Progenitor cell of endocrine pancreas (in vitro differentiated cells): ENCODE results near the gene SNX14. TPM values are rescaled to one million over a fixed set of nuclear protein-coding genes. Genes with fewer than 3 reads are reported as not detected.
"Not testable (repeated sequence)": the region's sequence is repeated elsewhere in the genome, so short reads cannot be mapped to it uniquely, and the experiment has no call there.

Experiments used
- DNase-seq: peaks from one replicate; pipeline ENCODE4 v3.0.0; 2021; ENCODE audit warnings: low spot score; ENCODE audit not compliant: unreplicated experiment
- H3K27ac Mint-ChIP-seq: 2 replicates; pipeline ENCODE4 v1.8.0; 2021; ENCODE audit warnings: mild to moderate bottlenecking, moderate library complexity, mixed read lengths
- H3K27me3 Mint-ChIP-seq: 2 replicates; pipeline ENCODE4 v1.8.0; 2021; ENCODE audit warnings: mixed read lengths
- H3K36me3 Mint-ChIP-seq: 2 replicates; pipeline ENCODE4 v1.8.0; 2022; ENCODE audit warnings: mixed read lengths; ENCODE audit not compliant: insufficient read depth
- H3K4me1 Mint-ChIP-seq: 2 replicates; pipeline ENCODE4 v1.8.0; 2021; ENCODE audit warnings: low read depth, mixed read lengths
- H3K4me3 Mint-ChIP-seq: 2 replicates; pipeline ENCODE4 v1.8.0; 2021; ENCODE audit warnings: low read depth, mild to moderate bottlenecking, moderate library complexity, mixed read lengths
- H3K9me3 Mint-ChIP-seq: 2 replicates; pipeline ENCODE4 v1.8.0; 2021; ENCODE audit warnings: low read depth, mixed read lengths
- CTCF ChIP-seq: fragments of 200-600 bp; sonication (generic); IDR thresholded peaks from one replicate; pipeline ENCODE4 v1.5.0; 2021; ENCODE audit warnings: antibody characterized with exemption, mild to moderate bottlenecking; ENCODE audit not compliant: unreplicated experiment
- total RNA-seq: library from RNA; stranded (reverse); gene quantifications from 2 replicates; pipeline ENCODE4 v1.2.1, GENCODE V29; 2021

Gene SNX14
- total RNA-seq, 1 donor from 2014 or later, result 88.3 TPM

- peaks cover 5% of the 10 kb centered on the region for H3K9me3 Mint-ChIP-seq
- peaks cover 11% of the 10 kb centered on the region for H3K4me1 Mint-ChIP-seq
- DNase-seq, result no peak
- no peaks in the 10 kb centered on the region for H3K27me3 Mint-ChIP-seq
- peak overlapping the region; percentile 99 for H3K27ac Mint-ChIP-seq
- peaks cover 16% of the 10 kb centered on the region for H3K36me3 Mint-ChIP-seq
- H3K4me3 Mint-ChIP-seq, result peak overlapping the region; percentile 91
- no peak for TF ChIP-seq CTCF
These were observed 706 bp upstream of the SNX14 start for GRCh38 chr6:85594197-85594930.

- peaks cover 20% of the 10 kb centered on the region for H3K36me3 Mint-ChIP-seq
- peaks cover 5% of the 10 kb centered on the region for H3K9me3 Mint-ChIP-seq
- TF ChIP-seq CTCF, result no peak
- DNase-seq, result no peak
- peaks cover 11% of the 10 kb centered on the region for H3K4me1 Mint-ChIP-seq
- no peaks in the 10 kb centered on the region for H3K27me3 Mint-ChIP-seq
- H3K27ac Mint-ChIP-seq, result peak overlapping the region; percentile 86
- H3K4me3 Mint-ChIP-seq, result peak overlapping the region; percentile 91
These were observed 1.6 kb downstream of the SNX14 start for GRCh38 chr6:85592033-85592432.

- H3K9me3 Mint-ChIP-seq, result peaks cover 5% of the 10 kb centered on the region
- H3K27ac Mint-ChIP-seq, result no peak overlapping the region
- peaks cover 11% of the 10 kb centered on the region for H3K4me1 Mint-ChIP-seq
- no peak for DNase-seq
- no peaks in the 10 kb centered on the region for H3K27me3 Mint-ChIP-seq
- TF ChIP-seq CTCF, result no peak
- peak overlapping the region; percentile 35 for H3K4me3 Mint-ChIP-seq
- peaks cover 21% of the 10 kb centered on the region for H3K36me3 Mint-ChIP-seq
These were observed 2.5 kb downstream of the SNX14 start for GRCh38 chr6:85591207-85591606.

- no peak overlapping the region for H3K27ac Mint-ChIP-seq
- H3K27me3 Mint-ChIP-seq, result no peaks in the 10 kb centered on the region
- H3K9me3 Mint-ChIP-seq, result peaks cover 44% of the 10 kb centered on the region
- no peak overlapping the region for H3K4me3 Mint-ChIP-seq
- no peaks in the 10 kb centered on the region for H3K4me1 Mint-ChIP-seq
- TF ChIP-seq CTCF, result no peak
- no peak for DNase-seq
- H3K36me3 Mint-ChIP-seq, result peaks cover 59% of the 10 kb centered on the region
These were observed 7.9 kb downstream of the SNX14 start for GRCh38 chr6:85585741-85586140.

GRCh38 chr6:85582832-85583231 is 10.8 kb downstream of the SNX14 start:
- not testable (repeated sequence) for H3K27ac Mint-ChIP-seq, H3K4me3 Mint-ChIP-seq, H3K27me3 Mint-ChIP-seq, H3K4me1 Mint-ChIP-seq, DNase-seq
- Mint-ChIP-seq H3K36me3 (peaks cover 45% of the 10 kb centered on the region), H3K9me3 (peaks cover 44% of the 10 kb centered on the region)

GRCh38 chr6:85581572-85581971 is 12.1 kb downstream of the SNX14 start:
- no peak for TF ChIP-seq CTCF
- no peak overlapping the region for H3K4me3 Mint-ChIP-seq
- H3K9me3 Mint-ChIP-seq, result peaks cover 44% of the 10 kb centered on the region
- no peaks in the 10 kb centered on the region for H3K27me3 Mint-ChIP-seq
- no peak overlapping the region for H3K27ac Mint-ChIP-seq
- H3K4me1 Mint-ChIP-seq, result peaks cover 6% of the 10 kb centered on the region
- no peak for DNase-seq
- peaks cover 42% of the 10 kb centered on the region for H3K36me3 Mint-ChIP-seq
